ENCODE measurements around the gene ASRGL1.

- no peak for TF ChIP-seq POLR2A (IDR thresholded peaks at IDR 0.05)
- TF ChIP-seq, protein P1, sequence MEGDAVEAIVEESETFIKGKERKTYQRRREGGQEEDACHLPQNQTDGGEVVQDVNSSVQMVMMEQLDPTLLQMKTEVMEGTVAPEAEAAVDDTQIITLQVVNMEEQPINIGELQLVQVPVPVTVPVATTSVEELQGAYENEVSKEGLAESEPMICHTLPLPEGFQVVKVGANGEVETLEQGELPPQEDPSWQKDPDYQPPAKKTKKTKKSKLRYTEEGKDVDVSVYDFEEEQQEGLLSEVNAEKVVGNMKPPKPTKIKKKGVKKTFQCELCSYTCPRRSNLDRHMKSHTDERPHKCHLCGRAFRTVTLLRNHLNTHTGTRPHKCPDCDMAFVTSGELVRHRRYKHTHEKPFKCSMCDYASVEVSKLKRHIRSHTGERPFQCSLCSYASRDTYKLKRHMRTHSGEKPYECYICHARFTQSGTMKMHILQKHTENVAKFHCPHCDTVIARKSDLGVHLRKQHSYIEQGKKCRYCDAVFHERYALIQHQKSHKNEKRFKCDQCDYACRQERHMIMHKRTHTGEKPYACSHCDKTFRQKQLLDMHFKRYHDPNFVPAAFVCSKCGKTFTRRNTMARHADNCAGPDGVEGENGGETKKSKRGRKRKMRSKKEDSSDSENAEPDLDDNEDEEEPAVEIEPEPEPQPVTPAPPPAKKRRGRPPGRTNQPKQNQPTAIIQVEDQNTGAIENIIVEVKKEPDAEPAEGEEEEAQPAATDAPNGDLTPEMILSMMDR (IDR thresholded peaks at IDR 0.05), result no peak
These were observed 74.3 kb downstream of the ASRGL1 start for GRCh38 chr11:62411524-62411923.
